Measurements from ENCODE around the gene VPS33A. TPM values are rescaled to one million over a fixed set of nuclear protein-coding genes. Genes with fewer than 3 reads are reported as not detected.

Gene VPS33A
- total and polyA plus RNA-seq, 2 of the 8 experiments (the other 6 are each of a cell fraction or from before 2014, with no cell fraction given), result 16.4 to 41.8 TPM

- Histone ChIP-seq H2BK5ac (ENCODE audit: low read depth, low read length) (no peak overlapping the region), H4K91ac (replicated peaks; ENCODE audit: insufficient read length, low read length) (no peak overlapping the region), H2AK5ac (ENCODE audit: low read depth, low read length) (no peak overlapping the region), H4K5ac (ENCODE audit: insufficient read length, low read depth, low read length) (no peak overlapping the region), H2AFZ (ENCODE audit: low read length) (no peak overlapping the region), H3K14ac (ENCODE audit: insufficient read length) (no peak overlapping the region), H3K56ac (replicated peaks; ENCODE audit: insufficient read length, low read depth, low read length) (no peak overlapping the region), H2BK20ac (ENCODE audit: low read length) (no peak overlapping the region), H2BK120ac (replicated peaks; ENCODE audit: low read depth, low read length) (no peak overlapping the region), H2BK15ac (ENCODE audit: low read length) (no peak overlapping the region), H3K4ac (replicated peaks; ENCODE audit: insufficient read length, low read depth, low read length) (no peak overlapping the region), H3K18ac (ENCODE audit: extremely low read depth, low read length) (no peak overlapping the region), H3K79me1 (ENCODE audit: low read depth, low read length) (no peaks in the 10 kb centered on the region), H4K8ac (ENCODE audit: extremely low read depth, insufficient read depth, low read length) (no peak overlapping the region), H3K36me3 (ENCODE audit: control insufficient read depth in 2 of 4, insufficient read depth in 4 of 4, low read length in 3 of 4) (peaks cover 0 to 6% (median under 1%) of the 10 kb centered on the region in 4 experiments; a peak in 3 of 8 replicates), H3K4me2 (ENCODE audit: insufficient read depth in 1 of 2, low read depth in 2 of 2, low read length in 2 of 2) (no peak overlapping the region; a peak in 1 of 4 replicates), H3K9ac (replicated peaks in 1 of 4; ENCODE audit: extremely low read depth in 1 of 4, low read depth in 3 of 4, low read length in 3 of 4) (no peak overlapping the region), H3K79me2 (ENCODE audit: control insufficient read depth in 1 of 2, insufficient read depth in 2 of 2, low read length in 2 of 2) (no peaks in the 10 kb centered on the region), H3K4me3 (ENCODE audit: extremely low read depth in 1 of 4, insufficient read depth in 2 of 4, low read depth in 3 of 4, low read length in 4 of 4) (no peak overlapping the region), H2BK12ac (ENCODE audit: low read depth, low read length) (no peak overlapping the region), H3K27me3 (replicated peaks in 1 of 4; ENCODE audit: control insufficient read depth in 3 of 4, extremely low read depth in 1 of 4, insufficient read depth in 3 of 4, low read length in 3 of 4) (peaks cover 9 to 44% (median 27%) of the 10 kb centered on the region in 4 experiments; a peak in 6 of 7 replicates), H3K4me1 (replicated peaks in 1 of 4; ENCODE audit: control insufficient read depth in 3 of 4, insufficient read depth in 4 of 4, low read length in 3 of 4) (peaks cover 0 to 10% (median 3%) of the 10 kb centered on the region in 4 experiments; a peak in 5 of 7 replicates), H3K27ac (ENCODE audit: low read depth, low read length) (no peak overlapping the region), H3K9me3 (ENCODE audit: insufficient read depth in 2 of 2, low read depth in 1 of 2, low read length in 1 of 2) (no peaks in the 10 kb centered on the region), H3K23me2 (ENCODE audit: low read depth, low read length) (peaks cover 9% of the 10 kb centered on the region; the same call in 1 of the 2 replicates), H3K23ac (ENCODE audit: insufficient read length) (no peak overlapping the region), H4K20me1 (replicated peaks in 1 of 2; ENCODE audit: control insufficient read depth in 1 of 2, insufficient read depth in 2 of 2, low read length in 2 of 2) (peaks cover 8 to 9% of the 10 kb centered on the region in 2 experiments)
- POLR2A ChIA-PET (ENCODE audit: partially characterized antibody), result interaction anchor here (0.8 to 17.6 kb wide), 2 partner anchors 18 to 362 kb away, joined by 3 to 230 read pairs; partner anchors contain the start of gene DIABLO
- no peak for FAIRE-seq
- WGBS, 2 experiments (ENCODE audit: extremely low coverage in 1 of 2, insufficient coverage in 1 of 2, insufficient read length in 1 of 2, insufficient replicate concordance in 2 of 2, low coverage in 1 of 2, low lambda C conversion rate in 2 of 2, missing lambda C conversion rate in 1 of 2), result 96% methylated on average over 3 of the region's 6 CpGs; no CpG with 5 or more reads in 1 of the 2 experiments
- CTCF ChIA-PET (ENCODE audit: partially characterized antibody), result interaction anchor here (0.6 to 4.0 kb wide), 6 partner anchors 11 to 71 kb away, joined by 3 to 18 read pairs (median 3); partner anchors contain the start of gene DIABLO
- no peak for DNase-seq (ENCODE audit: low read depth in 1 of 2, low spot score in 2 of 2)
- TF ChIP-seq SRF (IDR thresholded peaks at IDR 0.05; ENCODE audit: low read depth, low read length) (no peak), TEAD4 (IDR thresholded peaks at IDR 0.05; ENCODE audit: low read depth, low read length) (no peak), CREB1 (IDR thresholded peaks at IDR 0.05) (no peak), RBBP5 (IDR thresholded peaks at IDR 0.05; ENCODE audit: borderline replicate concordance, low read depth, low read length) (no peak), SIN3A (conservative IDR thresholded peaks at IDR 0.05 in 1 of 2, IDR thresholded peaks at IDR 0.05 in 1 of 2; ENCODE audit: low read depth in 1 of 2, low read length in 2 of 2) (no peak), CHD2 (IDR thresholded peaks at IDR 0.05; ENCODE audit: low read length) (no peak)
Observed at GRCh38 chr12:122202017-122202416, 64.3 kb downstream of the VPS33A start.
